HepG2 (cell line): Measurements from ENCODE around the gene TGM2. TPM values are rescaled to one million over a fixed set of nuclear protein-coding genes. Genes with fewer than 3 reads are reported as not detected.
A peak's percentile ranks its signal among the peaks of the same experiment; 100 is the strongest.

Source experiments
- ARNT2 ChIP-seq: sonication (generic); formaldehyde crosslinking; IDR thresholded peaks from 2 replicates; pipeline ENCODE4 v1.8.0; 2022; ENCODE audit warnings: mild to moderate bottlenecking, low read depth, missing genetic modification reagents, moderate library complexity
- BRCA1 ChIP-seq: sonication (generic); formaldehyde crosslinking; IDR thresholded peaks from 2 replicates; pipeline ENCODE4 v1.4.0; 2020; ENCODE audit warnings: missing genetic modification reagents
- DZIP1 ChIP-seq: sonication (generic); formaldehyde crosslinking; IDR thresholded peaks from 2 replicates; pipeline ENCODE4 v1.5.0; 2020; ENCODE audit warnings: mild to moderate bottlenecking, missing genetic modification reagents
- EHMT2 ChIP-seq: fragments of 200-600 bp; sonication (generic); IDR thresholded peaks from 2 replicates; pipeline ENCODE4 v1.7.0; 2017; ENCODE audit warnings: antibody characterized with exemption, low read depth, low read length, borderline replicate concordance
- HNRNPH1 ChIP-seq: fragments of 200-400 bp; formaldehyde crosslinking; optimal IDR thresholded peaks from 2 replicates; pipeline ENCODE3; 2017; ENCODE audit warnings: mild to moderate bottlenecking, low read depth, low read length
- IKZF1 ChIP-seq: fragments of 450-650 bp; IDR thresholded peaks from 2 replicates; pipeline ENCODE4 v1.7.1; 2016
- JDP2 ChIP-seq: sonication (generic); formaldehyde crosslinking; IDR thresholded peaks from 2 replicates; pipeline ENCODE4 v1.8.1; 2022; ENCODE audit warnings: missing genetic modification reagents, borderline replicate concordance
- MYC ChIP-seq: sonication (generic); formaldehyde crosslinking; IDR thresholded peaks from 2 replicates; pipeline ENCODE4 v1.9.0; 2021; ENCODE audit warnings: missing genetic modification reagents, borderline replicate concordance
- PCBP2 ChIP-seq: fragments of 200-400 bp; formaldehyde crosslinking; optimal IDR thresholded peaks from 2 replicates; pipeline ENCODE3; 2018; ENCODE audit warnings: low read length, low read depth; ENCODE audit not compliant: poor library complexity, severe bottlenecking
- SRSF9 ChIP-seq: fragments of 200-400 bp; formaldehyde crosslinking; IDR thresholded peaks from 2 replicates; pipeline ENCODE4 v1.6.1; 2018; ENCODE audit warnings: borderline replicate concordance, mild to moderate bottlenecking, low read depth, low read length; ENCODE audit not compliant: insufficient read depth, poor library complexity, severe bottlenecking
- ZBTB14 ChIP-seq: sonication (generic); formaldehyde crosslinking; IDR thresholded peaks from 2 replicates; pipeline ENCODE4 v1.4.0; 2020; ENCODE audit warnings: missing genetic modification reagents
- ZBTB43 ChIP-seq: sonication (generic); formaldehyde crosslinking; conservative IDR thresholded peaks from 2 replicates; pipeline ENCODE4 v1.4.0; 2020; ENCODE audit warnings: missing genetic modification reagents
- ZBTB8A ChIP-seq: sonication (generic); formaldehyde crosslinking; IDR thresholded peaks from 2 replicates; pipeline ENCODE4 v1.4.0; 2020; ENCODE audit warnings: mild to moderate bottlenecking, low read depth, missing genetic modification reagents, borderline replicate concordance
- ZNF253 ChIP-seq: sonication (generic); formaldehyde crosslinking; IDR thresholded peaks from 2 replicates; pipeline ENCODE4 v1.8.0; 2022; ENCODE audit warnings: mild to moderate bottlenecking, missing genetic modification reagents, borderline replicate concordance
- ZNF543 ChIP-seq: sonication (generic); formaldehyde crosslinking; IDR thresholded peaks from 2 replicates; pipeline ENCODE4 v1.4.0; 2020; ENCODE audit warnings: mild to moderate bottlenecking, missing genetic modification reagents
- ZNF615 ChIP-seq: sonication (generic); formaldehyde crosslinking; IDR thresholded peaks from 2 replicates; pipeline ENCODE4 v1.5.0; 2020; ENCODE audit warnings: mild to moderate bottlenecking, missing genetic modification reagents, borderline replicate concordance
- ZNF710 ChIP-seq: sonication (generic); formaldehyde crosslinking; IDR thresholded peaks from 2 replicates; pipeline ENCODE4 v1.5.0; 2020; ENCODE audit warnings: mild to moderate bottlenecking, missing genetic modification reagents, borderline replicate concordance
- ZNF788 ChIP-seq: sonication (generic); formaldehyde crosslinking; IDR thresholded peaks from 2 replicates; pipeline ENCODE4 v1.5.0; 2020; ENCODE audit warnings: mild to moderate bottlenecking, missing genetic modification reagents, borderline replicate concordance
- polyA plus RNA-seq, 8 experiments: library from polyadenylated mRNA; depleted of rRNA in 3 of 8; stranded (reverse) in 7 of 8; unstranded in 1 of 8; fragments of >200 nt; fragmentation: Illumina TruSeq in 4 of 8; extraction: Trizol in 4 of 8; gene quantifications; 2 replicates each; pipeline versions ENCODE4 v1.2.1 to v1.2.3, GENCODE V29; 2011 to 2016; ENCODE audit warnings: low read depth in 4 of 8, missing spikeins in 1 of 8, mixed read lengths in 1 of 8; ENCODE audit not compliant: insufficient read depth in 1 of 8
- total RNA-seq, 5 experiments: library from RNA; depleted of rRNA; stranded (reverse); fragments of >200 nt; fragmentation: Illumina TruSeq; extraction: Trizol; gene quantifications; 2 replicates each; pipeline ENCODE4 v1.2.3, GENCODE V29; 2016; ENCODE audit warnings: low read depth in 1 of 5

TGM2 gene
- total and polyA plus RNA-seq, 2 of the 13 experiments (the other 11 are each of a cell fraction or from before 2014, with no cell fraction given), result 4.2 to 46.4 TPM

GRCh38 chr20:38143238-38143645 lies 21.8 kb downstream of the TGM2 start (continued):
- TF ChIP-seq ARNT2 (CRISPR knock-in tag) (peak; percentile 91), ZNF543 (CRISPR knock-in tag) (peak; percentile 82; the same call in 1 of the 2 replicates), JDP2 (CRISPR knock-in tag) (peak; percentile 29; the same call in 1 of the 2 replicates), SRSF9 (no peak), EHMT2 (no peak), ZBTB43 (peak; percentile 90), DZIP1 (no peak), MYC (CRISPR knock-in tag) (peak; percentile 98), ZNF788 (peak; percentile 99), IKZF1 (no peak), BRCA1 (CRISPR knock-in tag) (peak; percentile 91; the same call in 1 of the 2 replicates), ZNF710 (CRISPR knock-in tag) (peak; percentile 92), PCBP2 (no peak), ZNF253 (CRISPR knock-in tag) (no peak), ZBTB8A (CRISPR knock-in tag) (no peak), ZBTB14 (CRISPR knock-in tag) (no peak), ZNF615 (CRISPR knock-in tag) (no peak), HNRNPH1 (no peak)
